Measurements from ENCODE around the gene PRDM9. TPM values are rescaled to one million over a fixed set of nuclear protein-coding genes. Genes with fewer than 3 reads are reported as not detected.

Gene PRDM9
- not detected in 2 replicates for polyA plus RNA-seq

GRCh38 chr5:23507278-23507685, at the start of gene PRDM9:
Gene PRDM9 (plus strand): TSS chr5:23507609. CDS start chr5:23509034, 1,425 bp downstream.

All from Purkinje cell (primary cell).